Measurements from ENCODE around the gene ELF3. TPM values are rescaled to one million over a fixed set of nuclear protein-coding genes. Genes with fewer than 3 reads are reported as not detected.
A peak's percentile ranks its signal among the peaks of the same experiment; 100 is the strongest.

ELF3 gene
- total RNA-seq, 1 donor = under 0.01 TPM

- peak; percentile 76 for DNase-seq (ENCODE audit: insufficient read length, low spot score, missing footprints)
- no peak overlapping the region for H2AFZ ChIP-seq (ENCODE audit: low read length)
- no peak overlapping the region for H3K4me3 ChIP-seq (ENCODE audit: insufficient read depth, low read length)
- no peaks in the 10 kb centered on the region for H3K79me2 ChIP-seq (ENCODE audit: insufficient read depth, low read length)
- H4K20me1 ChIP-seq (ENCODE audit: insufficient read depth, low read length) = no peaks in the 10 kb centered on the region
- no peaks in the 10 kb centered on the region for H3K4me1 ChIP-seq (ENCODE audit: insufficient read depth, low read length)
- TF ChIP-seq, protein P1, sequence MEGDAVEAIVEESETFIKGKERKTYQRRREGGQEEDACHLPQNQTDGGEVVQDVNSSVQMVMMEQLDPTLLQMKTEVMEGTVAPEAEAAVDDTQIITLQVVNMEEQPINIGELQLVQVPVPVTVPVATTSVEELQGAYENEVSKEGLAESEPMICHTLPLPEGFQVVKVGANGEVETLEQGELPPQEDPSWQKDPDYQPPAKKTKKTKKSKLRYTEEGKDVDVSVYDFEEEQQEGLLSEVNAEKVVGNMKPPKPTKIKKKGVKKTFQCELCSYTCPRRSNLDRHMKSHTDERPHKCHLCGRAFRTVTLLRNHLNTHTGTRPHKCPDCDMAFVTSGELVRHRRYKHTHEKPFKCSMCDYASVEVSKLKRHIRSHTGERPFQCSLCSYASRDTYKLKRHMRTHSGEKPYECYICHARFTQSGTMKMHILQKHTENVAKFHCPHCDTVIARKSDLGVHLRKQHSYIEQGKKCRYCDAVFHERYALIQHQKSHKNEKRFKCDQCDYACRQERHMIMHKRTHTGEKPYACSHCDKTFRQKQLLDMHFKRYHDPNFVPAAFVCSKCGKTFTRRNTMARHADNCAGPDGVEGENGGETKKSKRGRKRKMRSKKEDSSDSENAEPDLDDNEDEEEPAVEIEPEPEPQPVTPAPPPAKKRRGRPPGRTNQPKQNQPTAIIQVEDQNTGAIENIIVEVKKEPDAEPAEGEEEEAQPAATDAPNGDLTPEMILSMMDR (IDR thresholded peaks at IDR 0.05; ENCODE audit: extremely low read depth, low read depth, low read length) = no peak
- no peaks in the 10 kb centered on the region for H3K36me3 ChIP-seq (ENCODE audit: insufficient read depth, low read length)
- no peak overlapping the region for H3K27ac ChIP-seq (ENCODE audit: low read depth, low read length)
- no peaks in the 10 kb centered on the region for H3K9me3 ChIP-seq (ENCODE audit: low read depth, low read length)
- no peaks in the 10 kb centered on the region for H3K27me3 ChIP-seq (ENCODE audit: insufficient read depth, low read length)
- H3K4me2 ChIP-seq (ENCODE audit: insufficient read depth, low read length) = no peak overlapping the region
Observed at GRCh38 chr1:202015662-202015937, 5.2 kb downstream of the ELF3 start.

GRCh38 chr1:202016022-202016810 lies 5.8 kb downstream of the ELF3 start:
- H3K4me3 ChIP-seq (ENCODE audit: insufficient read depth, low read length) = no peak overlapping the region
- H3K36me3 ChIP-seq (ENCODE audit: insufficient read depth, low read length) = no peaks in the 10 kb centered on the region
- no peak overlapping the region for H3K4me2 ChIP-seq (ENCODE audit: insufficient read depth, low read length)
- H3K9me3 ChIP-seq (ENCODE audit: low read depth, low read length) = no peaks in the 10 kb centered on the region
- TF ChIP-seq, protein P1 (IDR thresholded peaks at IDR 0.05; ENCODE audit: extremely low read depth, low read depth, low read length) = no peak
- no peaks in the 10 kb centered on the region for H3K79me2 ChIP-seq (ENCODE audit: insufficient read depth, low read length)
- no peak overlapping the region for H2AFZ ChIP-seq (ENCODE audit: low read length)
- H3K27ac ChIP-seq (ENCODE audit: low read depth, low read length) = no peak overlapping the region
- DNase-seq (ENCODE audit: insufficient read length, low spot score, missing footprints) = peak; percentile 81
- no peaks in the 10 kb centered on the region for H4K20me1 ChIP-seq (ENCODE audit: insufficient read depth, low read length)
- H3K4me1 ChIP-seq (ENCODE audit: insufficient read depth, low read length) = no peaks in the 10 kb centered on the region
- H3K27me3 ChIP-seq (ENCODE audit: insufficient read depth, low read length) = no peaks in the 10 kb centered on the region

- H3K27me3 ChIP-seq (ENCODE audit: insufficient read depth, low read length) = no peaks in the 10 kb centered on the region
- TF ChIP-seq, protein P1 (IDR thresholded peaks at IDR 0.05; ENCODE audit: extremely low read depth, low read depth, low read length) = no peak
- no peaks in the 10 kb centered on the region for H3K4me1 ChIP-seq (ENCODE audit: insufficient read depth, low read length)
- H3K27ac ChIP-seq (ENCODE audit: low read depth, low read length) = no peak overlapping the region
- H3K36me3 ChIP-seq (ENCODE audit: insufficient read depth, low read length) = no peaks in the 10 kb centered on the region
- H4K20me1 ChIP-seq (ENCODE audit: insufficient read depth, low read length) = no peaks in the 10 kb centered on the region
- H3K79me2 ChIP-seq (ENCODE audit: insufficient read depth, low read length) = no peaks in the 10 kb centered on the region
- H3K4me2 ChIP-seq (ENCODE audit: insufficient read depth, low read length) = no peak overlapping the region
- DNase-seq (ENCODE audit: insufficient read length, low spot score, missing footprints) = no peak
- H2AFZ ChIP-seq (ENCODE audit: low read length) = no peak overlapping the region
- no peak overlapping the region for H3K4me3 ChIP-seq (ENCODE audit: insufficient read depth, low read length)
- no peaks in the 10 kb centered on the region for H3K9me3 ChIP-seq (ENCODE audit: low read depth, low read length)
Observed at GRCh38 chr1:202016811-202017748, 6.7 kb downstream of the ELF3 start.
